ENCODE measurements around the gene MRPL36. TPM values are rescaled to one million over a fixed set of nuclear protein-coding genes. Genes with fewer than 3 reads are reported as not detected.

Gene MRPL36
- total RNA-seq, 1 experiment from 2014 or later: 102 TPM

- Histone ChIP-seq H3K4me1 (ENCODE audit: insufficient read depth, low read length, poor library complexity, severe bottlenecking) (peaks cover 7% of the 10 kb centered on the region), H3K4me3 (ENCODE audit: low read depth, low read length, poor library complexity, severe bottlenecking) (no peak overlapping the region), H3K9me3 (ENCODE audit: low read depth, low read length, poor library complexity, severe bottlenecking) (no peaks in the 10 kb centered on the region), H3K36me3 (ENCODE audit: insufficient read depth, low read length, poor library complexity, severe bottlenecking) (no peaks in the 10 kb centered on the region), H3K27ac (ENCODE audit: low read depth, low read length, poor library complexity, severe bottlenecking) (no peak overlapping the region), H3K27me3 (replicated peaks; ENCODE audit: insufficient read depth, low read depth, low read length, poor library complexity) (no peaks in the 10 kb centered on the region)
- peak; percentile 44 for DNase-seq (ENCODE audit: low spot score)
- no TSS peak for BruUV-seq (replicated peaks)
- ChIA-PET CTCF (no interaction called here), POLR2A (ENCODE audit: low non-redundant PET) (no interaction called here)
- intact Hi-C loops (cut with micrococcal nuclease; ENCODE audit: unreplicated experiment): no loop called here
- TF ChIP-seq CTCF (conservative IDR thresholded peaks at IDR 0.05; ENCODE audit: low read depth, low read length): no peak
- no peak for TF ChIP-seq EZH2 (IDR thresholded peaks at IDR 0.05; ENCODE audit: borderline replicate concordance, low read depth, low read length, poor library complexity, severe bottlenecking)
These were observed 17.0 kb downstream of the MRPL36 start for GRCh38 chr5:1782385-1783215.

- DNase-seq (ENCODE audit: low spot score): no peak
- CTCF ChIA-PET: no interaction called here
- H3K27me3 ChIP-seq (replicated peaks; ENCODE audit: insufficient read depth, low read depth, low read length, poor library complexity): peaks cover 4% of the 10 kb centered on the region
- peaks cover 7% of the 10 kb centered on the region for H3K4me1 ChIP-seq (ENCODE audit: insufficient read depth, low read length, poor library complexity, severe bottlenecking)
- no peaks in the 10 kb centered on the region for H3K9me3 ChIP-seq (ENCODE audit: low read depth, low read length, poor library complexity, severe bottlenecking)
- no peak overlapping the region for H3K27ac ChIP-seq (ENCODE audit: low read depth, low read length, poor library complexity, severe bottlenecking)
- H3K36me3 ChIP-seq (ENCODE audit: insufficient read depth, low read length, poor library complexity, severe bottlenecking): no peaks in the 10 kb centered on the region
- POLR2A ChIA-PET (ENCODE audit: low non-redundant PET): no interaction called here
- TF ChIP-seq EZH2 (IDR thresholded peaks at IDR 0.05; ENCODE audit: borderline replicate concordance, low read depth, low read length, poor library complexity, severe bottlenecking) (no peak), CTCF (conservative IDR thresholded peaks at IDR 0.05; ENCODE audit: low read depth, low read length) (no peak)
- no TSS peak for BruUV-seq (replicated peaks)
- no peak overlapping the region for H3K4me3 ChIP-seq (ENCODE audit: low read depth, low read length, poor library complexity, severe bottlenecking)
- intact Hi-C loops (cut with micrococcal nuclease; ENCODE audit: unreplicated experiment): no loop called here
These were observed 17.8 kb downstream of the MRPL36 start for GRCh38 chr5:1781726-1782384.

GRCh38 chr5:1781107-1781506 is 18.5 kb downstream of the MRPL36 start:
- Histone ChIP-seq H3K27ac (ENCODE audit: low read depth, low read length, poor library complexity, severe bottlenecking) (no peak overlapping the region), H3K36me3 (ENCODE audit: insufficient read depth, low read length, poor library complexity, severe bottlenecking) (no peaks in the 10 kb centered on the region), H3K4me1 (ENCODE audit: insufficient read depth, low read length, poor library complexity, severe bottlenecking) (peaks cover 7% of the 10 kb centered on the region), H3K9me3 (ENCODE audit: low read depth, low read length, poor library complexity, severe bottlenecking) (no peaks in the 10 kb centered on the region), H3K27me3 (replicated peaks; ENCODE audit: insufficient read depth, low read depth, low read length, poor library complexity) (peaks cover 4% of the 10 kb centered on the region), H3K4me3 (ENCODE audit: low read depth, low read length, poor library complexity, severe bottlenecking) (no peak overlapping the region)
- POLR2A ChIA-PET (ENCODE audit: low non-redundant PET): no interaction called here
- CTCF ChIA-PET: no interaction called here
- no peak for DNase-seq (ENCODE audit: low spot score)
- no TSS peak for BruUV-seq (replicated peaks)
- intact Hi-C loops (cut with micrococcal nuclease; ENCODE audit: unreplicated experiment): no loop called here
- no peak for TF ChIP-seq EZH2 (IDR thresholded peaks at IDR 0.05; ENCODE audit: borderline replicate concordance, low read depth, low read length, poor library complexity, severe bottlenecking)
- no peak for TF ChIP-seq CTCF (conservative IDR thresholded peaks at IDR 0.05; ENCODE audit: low read depth, low read length)

All from A673 (cell line).